Measurements from ENCODE around the gene MYCBP.
"Not testable (repeated sequence)": the region's sequence is repeated elsewhere in the genome, so short reads cannot be mapped to it uniquely, and the experiment has no call there.

The MYCBP gene

GRCh38 chr1:38865112-38865715, 7.9 kb downstream of the MYCBP start:
- no peak for DNase-seq

GRCh38 chr1:38860454-38860795, 12.7 kb downstream of the MYCBP start:
- DNase-seq, result no peak

GRCh38 chr1:38859561-38860453, 13.3 kb downstream of the MYCBP start, which contains the start of gene RRAGC:
RRAGC (minus strand) TSS chr1:38859772; CDS start chr1:38859646, 126 bp downstream.
- peak; percentile 98 to 99 for DNase-seq

DNA sequence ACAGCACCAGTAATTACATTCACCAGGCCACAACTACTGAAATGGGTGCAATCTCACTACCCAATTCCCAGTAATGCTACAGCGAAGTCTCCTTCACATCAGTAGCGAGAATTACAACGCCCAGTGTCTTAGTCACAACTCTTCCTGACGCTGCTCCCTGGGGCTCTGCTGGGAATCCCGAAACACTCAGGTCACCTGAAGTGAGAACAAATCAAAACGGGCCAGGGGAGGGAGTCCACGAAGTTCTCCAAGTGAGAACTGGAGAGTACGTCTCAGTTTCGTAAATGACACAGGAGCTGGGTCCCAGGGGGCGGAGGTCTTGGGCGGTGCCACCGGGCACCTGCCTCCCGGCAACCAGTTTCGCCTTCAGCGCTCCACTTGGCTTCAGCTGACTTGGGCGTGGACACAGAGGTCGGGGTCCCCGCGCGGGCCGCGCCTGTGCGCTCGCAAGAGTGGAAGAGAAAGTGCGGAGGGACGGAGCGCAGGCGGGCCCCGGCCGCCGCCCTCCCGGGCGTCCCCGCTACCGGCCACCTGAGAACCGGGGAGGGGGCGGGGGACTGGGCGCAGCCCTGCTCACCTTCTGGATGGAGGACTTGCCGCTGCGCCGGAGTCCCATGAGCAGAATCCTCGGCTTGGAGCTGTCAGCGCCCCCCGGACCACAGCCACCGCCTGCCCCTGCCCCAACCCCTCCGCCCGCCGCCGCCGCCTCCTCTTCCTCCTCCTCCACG, 14.2 kb downstream of the MYCBP start:
- DNase-seq, result peak; percentile 29 to 54

DNA sequence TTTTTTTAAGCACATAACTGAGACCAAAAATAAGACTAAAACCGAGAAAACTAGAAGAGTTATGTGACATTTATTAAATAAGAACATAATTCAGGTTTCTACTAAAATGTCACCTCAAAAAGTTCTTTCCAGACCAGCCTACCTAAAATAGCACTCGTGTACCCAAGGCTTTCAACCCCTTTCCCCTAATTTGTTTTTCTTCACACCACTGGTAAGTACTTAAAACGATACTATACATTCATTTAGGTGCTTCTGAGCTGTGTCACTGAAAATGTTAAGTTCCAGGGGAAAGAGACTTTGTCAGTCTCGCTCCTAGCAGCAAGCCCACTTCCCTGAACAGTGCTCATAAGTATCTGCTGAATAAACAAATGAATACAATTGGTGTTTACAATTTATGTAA, 20.4 kb downstream of the MYCBP start:
- no peak for DNase-seq

DNA sequence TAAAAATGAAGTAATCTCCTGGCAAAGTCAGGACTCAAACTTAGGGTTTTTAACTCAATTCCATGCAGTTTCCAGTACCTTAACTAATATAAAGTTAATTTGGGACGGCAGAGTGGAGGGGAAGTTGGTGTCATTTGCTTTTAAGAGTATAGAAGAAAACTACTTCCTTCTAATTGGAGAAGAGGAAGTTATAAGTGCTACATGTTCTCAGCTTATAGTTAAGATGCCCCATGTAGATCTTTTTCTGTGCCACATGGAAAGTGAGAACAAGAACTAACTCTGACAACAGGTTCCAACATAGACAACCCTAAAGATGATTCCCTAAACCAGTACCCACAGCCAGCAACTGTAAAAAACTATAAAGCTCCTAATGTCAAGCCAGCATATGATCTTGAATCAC, 25.1 kb downstream of the MYCBP start:
- DNase-seq, result peak; percentile 42 to 81

GRCh38 chr1:38846210-38846609, 26.9 kb downstream of the MYCBP start:
- DNase-seq, result no peak

DNA sequence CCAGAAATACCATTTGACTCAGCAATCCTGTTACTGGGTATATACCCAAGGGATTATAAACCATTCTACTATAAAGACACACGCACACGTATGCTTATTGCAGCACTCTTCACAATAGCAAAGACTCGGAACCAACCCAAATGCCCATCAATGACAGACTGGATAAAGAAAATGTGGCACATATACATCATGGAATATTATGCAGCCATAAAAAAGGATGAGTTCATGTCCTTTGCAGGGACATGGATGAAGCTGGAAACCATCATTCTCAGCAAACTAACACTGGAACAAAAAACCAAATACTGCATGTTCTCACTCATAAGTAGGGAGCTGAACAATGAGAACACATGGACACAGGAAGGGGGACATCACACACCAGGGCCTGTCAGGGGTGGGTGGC, 28.1 kb downstream of the MYCBP start:
- not testable (repeated sequence) for DNase-seq

GRCh38 chr1:38840281-38840680, 32.9 kb downstream of the MYCBP start:
- DNase-seq, result no peak

GRCh38 chr1:38839363-38839762, 33.8 kb downstream of the MYCBP start:
- no peak for DNase-seq

- not testable (repeated sequence) for DNase-seq
Observed at GRCh38 chr1:38836316-38836715, 36.8 kb downstream of the MYCBP start.

DNA sequence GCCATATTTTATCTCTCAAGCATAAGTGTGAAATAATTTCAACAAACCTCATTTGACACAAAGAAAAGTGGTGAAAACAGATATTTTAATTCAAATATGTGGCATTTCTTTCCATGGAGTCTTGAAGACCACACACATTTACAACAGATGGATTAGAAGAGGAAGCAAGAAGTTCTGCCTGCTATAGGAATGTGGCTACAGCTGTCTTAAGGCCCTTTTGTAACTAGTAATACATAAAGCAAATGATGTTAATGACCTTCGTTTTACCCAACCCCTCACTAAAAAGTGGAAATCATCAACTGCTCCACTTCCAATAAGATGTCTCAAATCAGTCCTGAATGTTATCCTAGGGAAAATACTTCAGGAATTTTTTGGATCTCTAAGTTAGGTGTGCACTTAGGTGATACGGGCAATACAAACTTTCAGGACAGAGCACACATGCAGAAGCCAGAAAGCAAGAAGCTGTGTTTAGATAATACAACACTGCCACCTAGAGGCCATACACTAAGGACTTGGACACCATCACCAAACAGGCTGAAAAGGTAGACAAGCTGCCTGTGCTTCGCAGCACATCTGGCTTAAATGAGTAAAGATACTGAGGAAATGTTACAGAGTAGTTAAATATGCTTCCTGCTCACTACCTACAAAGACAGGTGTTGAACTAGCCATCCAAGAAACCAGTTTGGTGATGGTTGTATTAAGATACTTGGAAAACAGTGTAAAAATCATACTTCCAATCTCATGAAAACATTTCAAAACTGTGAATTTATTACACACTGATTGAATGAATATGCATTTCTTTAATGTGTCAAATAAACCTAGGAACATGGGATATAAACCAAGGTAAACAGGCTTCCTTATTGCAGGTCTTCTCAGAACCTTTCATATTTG, 38.0 kb downstream of the MYCBP start:
- DNase-seq, result peak; percentile 79 to 84

- DNase-seq, result peak; percentile 54 to 61
Observed at GRCh38 chr1:38834221-38834782, 38.8 kb downstream of the MYCBP start.

DNA sequence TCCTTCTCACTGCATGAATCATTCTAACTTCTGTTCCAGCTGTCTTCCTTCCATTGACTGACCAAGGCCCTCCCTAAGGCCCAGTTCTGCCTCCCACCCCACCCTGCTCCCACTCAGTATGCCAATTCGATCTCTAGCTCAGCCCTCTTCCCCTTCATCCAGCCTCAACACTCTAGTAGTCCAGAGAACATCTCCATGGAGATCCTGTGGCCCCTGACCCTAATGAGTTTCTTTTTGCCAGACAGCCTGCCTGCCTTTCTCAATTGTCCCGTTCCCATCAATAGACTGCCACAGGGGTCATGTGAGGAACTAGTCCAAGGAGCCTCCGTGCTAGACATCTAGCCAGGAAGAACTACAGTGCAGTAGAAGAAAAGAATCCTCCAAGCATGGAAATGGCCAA, 40.0 kb downstream of the MYCBP start:
- no peak for DNase-seq

DNA sequence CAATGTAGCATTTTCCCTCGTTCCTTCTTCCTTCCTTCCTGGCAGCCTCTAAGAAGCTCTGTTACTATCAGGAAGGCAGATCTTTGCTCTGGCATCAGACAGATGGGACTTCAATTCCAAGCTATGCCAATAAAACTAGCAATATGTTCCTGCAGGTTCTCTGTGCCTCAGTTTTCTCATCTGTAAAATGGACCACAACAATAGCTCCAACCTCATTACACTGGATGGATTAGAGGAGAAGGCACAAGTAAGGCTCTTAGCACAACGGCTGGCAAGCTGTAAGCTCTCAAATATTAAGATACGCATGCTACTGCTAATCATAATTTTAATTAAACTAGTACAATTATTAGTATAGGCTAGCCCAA, 40.8 kb downstream of the MYCBP start:
- no peak for DNase-seq

DNA sequence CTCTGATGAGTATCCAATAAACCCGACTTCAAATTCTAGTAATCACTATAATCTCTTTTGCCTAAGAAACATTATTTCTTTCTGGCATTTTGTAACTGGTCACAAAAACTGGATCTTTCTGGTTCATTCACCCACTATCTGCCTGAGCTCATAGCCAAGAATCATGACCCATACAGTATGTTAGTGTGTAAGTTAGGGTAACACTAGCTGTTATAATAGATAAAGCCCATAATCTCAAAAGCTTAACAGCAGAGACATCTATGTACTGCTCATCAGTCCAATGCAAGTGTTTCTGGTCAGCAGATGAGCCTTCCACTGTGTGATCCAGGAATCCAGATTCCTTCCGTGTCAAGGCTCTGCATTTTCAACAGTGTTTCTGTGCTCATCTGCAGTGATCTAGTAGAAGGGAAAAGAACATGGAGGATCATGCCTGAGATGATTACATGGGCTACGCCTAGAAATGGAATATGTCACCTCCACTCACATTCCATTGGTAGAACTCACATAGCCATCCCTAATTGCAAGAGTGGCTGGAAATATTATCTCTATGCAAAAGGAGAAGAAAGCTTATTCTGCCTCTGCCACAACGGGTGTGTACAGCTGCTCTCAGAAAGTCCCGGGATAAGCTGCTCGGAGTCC, 41.3 kb downstream of the MYCBP start:
- no peak for DNase-seq

- no peak for DNase-seq
Observed at GRCh38 chr1:38829368-38829767, 43.8 kb downstream of the MYCBP start.

DNA sequence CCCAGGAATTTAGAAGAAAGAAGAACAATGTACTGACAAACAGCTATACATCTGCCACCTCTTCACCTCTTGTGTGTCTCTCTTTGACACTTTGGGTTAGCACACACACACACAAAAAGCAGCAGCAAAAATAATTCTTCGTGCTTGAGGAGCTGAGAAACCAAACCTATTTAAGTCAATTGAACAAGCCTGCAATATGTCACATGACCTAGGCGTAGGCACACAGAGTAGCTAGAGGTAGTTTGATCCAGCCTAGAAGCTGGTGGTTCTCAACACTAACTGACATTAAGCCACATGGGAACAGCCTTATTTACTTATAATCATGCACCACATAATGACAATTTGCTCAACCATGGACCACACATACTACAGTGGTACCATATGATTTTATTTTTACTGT, 45.8 kb downstream of the MYCBP start:
- no peak for DNase-seq

- DNase-seq, result no peak
Observed at GRCh38 chr1:38826886-38827285, 46.3 kb downstream of the MYCBP start.

DNA sequence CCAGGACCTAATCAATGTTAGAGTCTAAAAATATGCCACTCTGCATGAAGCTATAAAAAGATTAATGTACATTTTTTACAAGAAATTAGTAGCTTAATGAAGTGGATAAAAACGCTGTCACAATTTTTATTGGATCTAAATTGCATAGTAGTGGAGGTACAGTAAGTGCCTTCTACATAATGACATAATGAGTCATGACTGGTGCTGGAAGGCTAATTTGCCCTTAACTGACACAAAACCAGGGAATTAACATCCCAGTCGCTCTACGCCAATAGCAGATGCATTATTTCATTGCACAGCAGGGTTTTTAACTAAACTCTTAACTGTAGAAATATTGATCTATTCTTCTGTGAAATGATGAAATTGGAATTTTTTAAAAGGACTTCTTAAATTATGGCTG, 46.9 kb downstream of the MYCBP start:
- no peak for DNase-seq

GRCh38 chr1:38820860-38821259, 52.3 kb downstream of the MYCBP start:
- no peak for DNase-seq

GRCh38 chr1:38819516-38819915, 53.6 kb downstream of the MYCBP start:
- DNase-seq, result no peak
